Muscle layer of duodenum (tissue), 2 donors: ENCODE measurements around the gene QPCTL.
"Not testable (repeated sequence)": the region's sequence is repeated elsewhere in the genome, so short reads cannot be mapped to it uniquely, and the experiment has no call there.

Source experiments
- H3K27ac ChIP-seq: one replicate; pipeline ENCODE4 v1.7.0; 2013; ENCODE audit warnings: mild to moderate bottlenecking, low read length
- H3K27me3 ChIP-seq: one replicate; pipeline ENCODE4 v1.7.0; 2013; ENCODE audit warnings: low read depth, mild to moderate bottlenecking, control low read depth, low read length
- H3K36me3 ChIP-seq, 2 donors: one replicate each; pipeline ENCODE4 v1.7.0; 2013; ENCODE audit warnings: low read length in 2 of 2, control low read depth in 1 of 2, mild to moderate bottlenecking in 1 of 2; ENCODE audit not compliant: insufficient read depth in 2 of 2, control insufficient read depth in 1 of 2
- H3K4me1 ChIP-seq, 2 donors: one replicate each; pipeline ENCODE4 v1.7.0; 2013; ENCODE audit warnings: low read length in 2 of 2, mild to moderate bottlenecking in 2 of 2, control low read depth in 1 of 2, moderate library complexity in 1 of 2; ENCODE audit not compliant: insufficient read depth in 2 of 2, control insufficient read depth in 1 of 2
- H3K4me3 ChIP-seq, 2 donors: one replicate each; pipeline ENCODE4 v1.7.0; 2013; ENCODE audit warnings: low read length in 2 of 2, low read depth in 1 of 2, mild to moderate bottlenecking in 1 of 2
- H3K9me3 ChIP-seq, 2 donors: one replicate each; pipeline ENCODE4 v1.7.0; 2013; ENCODE audit warnings: low read length in 2 of 2, control low read depth in 1 of 2, mild to moderate bottlenecking in 1 of 2; ENCODE audit not compliant: control insufficient read depth in 1 of 2
- donor health status: healthy.

QPCTL gene

GRCh38 chr19:45681391-45682015 lies 11.0 kb upstream of the QPCTL start:
- H3K4me1 ChIP-seq: peaks cover 0 to 19% of the 10 kb centered on the region in 2 donors
- no peak overlapping the region for H3K27ac ChIP-seq
- H3K27me3 ChIP-seq: peaks cover 14% of the 10 kb centered on the region
- H3K9me3 ChIP-seq: no peaks in the 10 kb centered on the region
- peaks cover 3 to 26% of the 10 kb centered on the region in 2 donors for H3K36me3 ChIP-seq
- H3K4me3 ChIP-seq: peak overlapping the region; percentile 9 to 66

GRCh38 chr19:45682117-45682516 lies 10.3 kb upstream of the QPCTL start:
- H3K27ac ChIP-seq: no peak overlapping the region
- no peaks in the 10 kb centered on the region for H3K9me3 ChIP-seq
- H3K4me3 ChIP-seq: no peak overlapping the region
- H3K4me1 ChIP-seq: peaks cover 0 to 14% of the 10 kb centered on the region in 2 donors
- peaks cover 14% of the 10 kb centered on the region for H3K27me3 ChIP-seq
- H3K36me3 ChIP-seq: peaks cover 6 to 28% of the 10 kb centered on the region in 2 donors

GRCh38 chr19:45682908-45683307 lies 9.6 kb upstream of the QPCTL start:
- no peak overlapping the region for H3K4me3 ChIP-seq
- H3K27me3 ChIP-seq: peaks cover 8% of the 10 kb centered on the region
- H3K9me3 ChIP-seq: no peaks in the 10 kb centered on the region
- H3K27ac ChIP-seq: no peak overlapping the region
- peaks cover 0 to 11% of the 10 kb centered on the region in 2 donors for H3K4me1 ChIP-seq
- H3K36me3 ChIP-seq: peaks cover 14 to 36% of the 10 kb centered on the region in 2 donors

GRCh38 chr19:45685045-45685444 lies 7.4 kb upstream of the QPCTL start:
- H3K9me3 ChIP-seq, H3K27me3 ChIP-seq, H3K4me3 ChIP-seq, H3K27ac ChIP-seq: not testable (repeated sequence)
- Histone ChIP-seq H3K4me1 (peaks cover 0 to 11% of the 10 kb centered on the region in 2 donors), H3K36me3 (peaks cover 19 to 43% of the 10 kb centered on the region in 2 donors)

GRCh38 chr19:45687599-45687998 lies 4.9 kb upstream of the QPCTL start:
- Histone ChIP-seq H3K36me3 (peaks cover 19 to 44% of the 10 kb centered on the region in 2 donors), H3K27ac (no peak overlapping the region), H3K27me3 (no peaks in the 10 kb centered on the region), H3K4me1 (peaks cover 0 to 8% of the 10 kb centered on the region in 2 donors), H3K9me3 (no peaks in the 10 kb centered on the region), H3K4me3 (no peak overlapping the region)

- peaks cover 16 to 35% of the 10 kb centered on the region in 2 donors for H3K36me3 ChIP-seq
- H3K4me3 ChIP-seq: peak within 1 kb of the TSS; percentile 83 to 89
- H3K4me1 ChIP-seq: peaks cover 0 to 8% of the 10 kb centered on the region in 2 donors
- no peaks in the 10 kb centered on the region for H3K9me3 ChIP-seq
- H3K27me3 ChIP-seq: no peaks in the 10 kb centered on the region
- H3K27ac ChIP-seq: peak within 1 kb of the TSS; percentile 91
These were observed 815 bp upstream of the QPCTL start, which contains the start of gene SNRPD2 for GRCh38 chr19:45691516-45692186. Gene SNRPD2 (minus strand): TSS chr19:45691953. CDS start chr19:45691888, 65 bp downstream.

- Histone ChIP-seq H3K36me3 (peaks cover 2 to 22% of the 10 kb centered on the region in 2 donors), H3K9me3 (no peaks in the 10 kb centered on the region), H3K4me1 (peaks cover 0 to 8% of the 10 kb centered on the region in 2 donors), H3K4me3 (peak overlapping the region; percentile 83 to 89), H3K27me3 (no peaks in the 10 kb centered on the region), H3K27ac (peak overlapping the region; percentile 91)
These were observed 781 bp downstream of the QPCTL start for GRCh38 chr19:45693106-45693788.

GRCh38 chr19:45701676-45702075 lies 9.2 kb downstream of the QPCTL start:
- Histone ChIP-seq H3K4me3 (no peak overlapping the region), H3K27me3 (no peaks in the 10 kb centered on the region), H3K9me3 (no peaks in the 10 kb centered on the region), H3K27ac (no peak overlapping the region), H3K4me1 (no peaks in the 10 kb centered on the region), H3K36me3 (peaks cover 5 to 6% of the 10 kb centered on the region in 2 donors)

GRCh38 chr19:45705115-45705514 lies 12.6 kb downstream of the QPCTL start:
- no peak overlapping the region for H3K27ac ChIP-seq
- H3K4me1 ChIP-seq: no peaks in the 10 kb centered on the region
- H3K9me3 ChIP-seq: no peaks in the 10 kb centered on the region
- H3K4me3 ChIP-seq: no peak overlapping the region
- peaks cover 5 to 6% of the 10 kb centered on the region in 2 donors for H3K36me3 ChIP-seq
- H3K27me3 ChIP-seq: no peaks in the 10 kb centered on the region

GRCh38 chr19:45705710-45706415 lies 13.4 kb downstream of the QPCTL start:
- Histone ChIP-seq H3K36me3 (peaks cover 5 to 6% of the 10 kb centered on the region in 2 donors), H3K27me3 (no peaks in the 10 kb centered on the region), H3K4me3 (no peak overlapping the region), H3K4me1 (no peaks in the 10 kb centered on the region), H3K9me3 (no peaks in the 10 kb centered on the region), H3K27ac (no peak overlapping the region)
